Posterior vena cava (tissue), 2 donors: ENCODE data around the gene ARIH1. TPM values are rescaled to one million over a fixed set of nuclear protein-coding genes. Genes with fewer than 3 reads are reported as not detected.

Experiments used
- DNase-seq: peaks from one replicate; pipeline ENCODE4 v3.0.0-alpha.2; 2020; ENCODE audit warnings: low spot score
- intact Hi-C, 2 donors: fragments of 100-400 bp; cut with DNase I; formaldehyde crosslinking; loops; one replicate each; pipeline versions ENCODE4 v1.14.1 to v1.14.2; 2022 to 2023
- total RNA-seq, 2 donors: library from RNA; stranded (reverse); fragmentation: NEBNext Ultra II Directional; extraction: Animal tissue kit (Norgen Biotek cat#: 25700); gene quantifications; one replicate each; pipeline ENCODE4 v1.2.1, GENCODE V29; 2021
- donor health status: DM: yes; HTN: yes; CAD: no.
- donor health status: DM: yes; HTN: yes; CAD: no.

Gene ARIH1
- total RNA-seq, 2 donors from 2014 or later, result 145 to 149 TPM

- intact Hi-C loops, result no loop called here
- DNase-seq, result no peak
These were observed 59.0 kb downstream of the ARIH1 start for GRCh38 chr15:72532991-72533601.

- DNase-seq, result no peak
- intact Hi-C loops, result no loop called here
These were observed 60.4 kb downstream of the ARIH1 start for GRCh38 chr15:72534523-72534922.

DNA sequence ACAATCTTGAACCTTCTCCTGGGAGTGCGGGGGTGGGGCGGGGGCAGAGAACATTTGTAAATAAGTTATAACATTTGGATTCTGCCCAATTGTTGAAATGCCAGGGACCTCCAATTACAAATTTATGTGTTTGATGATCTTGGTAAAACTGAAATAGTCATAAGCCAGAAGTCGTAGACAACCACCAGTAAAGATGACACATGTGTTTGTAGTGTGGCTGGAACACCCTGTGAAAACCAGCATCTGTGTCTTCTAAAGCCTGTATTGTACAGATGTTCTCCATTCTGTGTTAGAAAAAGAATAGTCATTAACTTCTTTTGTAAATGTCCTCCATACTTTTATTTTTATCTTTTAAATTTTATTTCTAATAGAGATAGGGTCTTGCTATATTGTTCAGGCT is 61.8 kb downstream of the ARIH1 start:
- no peak for DNase-seq
- intact Hi-C loops, result no loop called here

DNA sequence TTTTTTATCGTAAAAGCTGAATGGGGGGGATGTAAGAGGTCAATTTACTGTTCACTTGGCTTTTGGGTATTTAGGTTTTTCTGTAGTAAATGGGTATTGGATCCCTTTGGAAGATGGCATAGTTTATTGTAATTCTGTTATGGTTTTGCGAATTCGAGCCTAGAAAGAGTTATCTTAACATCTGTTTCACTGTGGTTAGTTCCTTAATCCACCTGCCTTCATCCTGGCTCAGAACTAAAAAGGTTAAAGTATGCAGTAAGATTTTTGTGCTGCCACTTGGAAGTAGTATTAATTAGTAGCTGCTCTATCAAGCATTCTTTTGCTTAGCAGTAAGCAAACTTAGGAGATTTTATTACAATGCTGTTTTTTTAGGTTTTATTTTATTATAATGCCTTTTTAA is 62.4 kb downstream of the ARIH1 start:
- no peak for DNase-seq
- intact Hi-C loops, result no loop called here

DNA sequence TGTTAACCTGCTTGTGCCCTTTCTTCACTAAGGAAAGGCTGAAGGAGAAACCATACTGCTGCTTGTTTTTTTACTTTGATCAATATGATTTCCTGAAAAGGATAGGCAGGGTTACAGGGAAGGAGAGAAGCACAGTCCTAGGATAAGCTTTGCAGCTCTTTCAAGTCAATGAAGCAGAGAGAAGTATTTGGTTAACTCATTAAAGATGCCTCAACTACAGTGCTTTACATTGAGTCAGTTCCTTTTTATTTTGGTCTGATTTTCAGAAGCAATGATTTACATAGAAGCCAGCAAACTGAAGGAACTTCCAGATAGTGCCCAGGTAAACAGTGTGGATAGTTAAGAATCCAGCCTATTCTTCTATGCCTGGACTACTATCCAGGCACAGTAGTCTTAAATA is 64.8 kb downstream of the ARIH1 start:
- intact Hi-C loops, result no loop called here

DNA sequence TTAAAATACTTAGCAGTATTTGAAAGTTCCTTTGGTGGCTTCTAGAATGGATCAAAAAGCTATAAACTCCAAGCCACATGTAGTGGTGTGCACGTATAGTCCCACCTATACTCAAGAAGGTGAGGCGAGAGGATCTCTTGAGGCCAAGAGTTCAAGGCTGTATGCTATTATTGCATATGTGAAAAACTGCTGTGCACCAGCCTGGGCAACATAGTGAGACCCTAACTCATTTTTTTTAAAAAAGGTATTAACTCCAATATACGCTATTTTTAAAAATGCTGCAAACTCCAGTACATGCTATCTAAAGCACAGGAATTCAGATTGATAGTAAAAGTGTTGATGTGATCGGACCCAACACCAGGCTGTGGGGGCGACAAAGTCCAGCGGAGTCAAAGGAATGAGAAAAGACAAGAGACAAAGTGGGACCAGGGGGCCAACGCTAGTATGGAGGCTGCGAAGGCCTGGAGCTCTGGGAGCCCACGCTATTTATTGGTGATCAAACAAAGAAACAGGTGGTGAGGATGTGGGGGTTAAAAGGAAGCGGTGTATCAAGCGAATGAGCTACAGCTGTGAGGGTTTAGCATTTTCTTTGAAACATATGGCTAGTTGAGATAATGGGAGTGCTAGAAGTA is 66.6 kb downstream of the ARIH1 start:
- DNase-seq, result no peak
- intact Hi-C loops, result no loop called here

More for the DNA sequence above, 64.8 kb downstream of the ARIH1 start:
- DNase-seq, result no peak

DNA sequence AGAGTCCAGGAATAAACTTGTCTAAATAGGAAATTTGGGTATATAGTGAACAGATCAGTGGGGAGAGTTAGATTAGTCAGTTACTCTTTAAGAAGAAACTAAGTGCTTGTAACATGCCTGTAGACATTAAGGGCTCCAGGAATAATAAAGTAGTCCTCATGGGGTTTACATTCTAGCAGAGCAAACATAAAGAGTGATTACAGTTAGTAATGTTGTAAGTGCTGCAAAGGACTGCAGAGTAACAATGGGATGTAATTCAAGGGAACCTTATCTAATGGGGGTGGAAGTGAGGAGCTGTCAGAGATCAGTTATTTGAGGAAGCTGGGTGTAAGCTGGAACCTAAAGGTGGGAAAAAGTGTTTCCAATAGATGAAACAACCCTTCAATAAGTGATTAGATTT is 67.5 kb downstream of the ARIH1 start:
- intact Hi-C loops, result no loop called here
- DNase-seq, result no peak

DNA sequence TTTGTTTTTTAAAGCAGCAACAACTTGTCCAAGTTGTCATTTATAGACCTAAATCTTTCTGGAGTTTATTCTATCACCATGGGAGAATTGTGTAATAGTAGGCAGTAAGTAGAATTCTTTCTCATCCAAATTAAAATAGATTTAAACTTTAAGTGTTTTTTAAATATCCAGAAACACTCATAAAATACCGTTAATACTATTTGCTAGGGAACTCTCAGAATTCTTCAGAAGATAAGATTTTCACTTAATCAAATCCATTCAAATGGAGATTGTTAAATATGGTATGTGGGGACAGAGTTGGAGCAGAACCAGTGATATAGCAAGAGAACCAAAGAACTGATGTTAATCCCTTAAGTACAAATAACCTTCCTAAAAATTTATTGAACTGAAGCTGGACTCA is 71.0 kb downstream of the ARIH1 start:
- intact Hi-C loops, result no loop called here
- DNase-seq, result no peak

DNA sequence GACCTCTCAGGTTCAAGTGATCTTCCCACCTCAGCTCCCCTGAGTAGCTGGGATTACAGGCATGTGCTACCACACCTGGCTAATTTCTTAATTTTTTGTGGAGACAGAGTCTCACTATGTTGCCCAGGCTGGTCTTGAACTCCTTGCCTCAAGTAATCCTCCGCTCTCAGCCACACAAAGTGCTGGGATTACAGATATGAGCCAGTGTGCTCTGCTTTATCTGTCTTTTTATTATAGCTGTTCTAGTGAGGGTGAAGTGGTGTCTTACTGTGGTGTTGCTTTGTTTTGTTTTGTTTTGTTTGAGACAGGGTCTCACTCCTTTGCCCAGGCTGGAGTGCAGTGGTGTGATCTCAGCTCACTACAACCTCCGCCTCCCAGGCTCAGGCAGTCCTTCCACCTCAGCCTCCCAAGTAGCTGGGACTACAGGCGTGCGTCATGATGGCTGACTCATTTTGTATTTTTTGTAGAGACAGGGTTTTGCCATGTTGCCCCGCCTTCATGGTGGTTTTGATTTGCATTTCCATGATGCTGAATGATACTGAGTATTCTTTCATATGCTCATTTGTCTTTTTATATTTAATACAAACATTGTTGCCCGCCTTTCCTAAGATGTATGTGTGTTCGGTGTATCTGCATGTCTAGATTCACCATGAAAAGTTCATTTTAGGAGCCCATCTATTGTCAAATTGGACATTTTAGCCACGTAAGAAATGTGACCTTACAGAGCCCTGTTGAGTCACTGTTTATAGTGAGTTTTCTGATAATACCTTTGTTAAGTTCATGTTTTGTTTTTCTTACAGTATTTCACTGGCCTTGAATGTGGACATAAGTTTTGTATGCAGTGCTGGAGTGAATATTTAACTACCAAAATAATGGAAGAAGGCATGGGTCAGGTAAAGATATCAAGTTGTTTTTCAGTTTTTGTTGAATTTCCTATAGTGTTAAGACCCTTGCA is 80.6 kb downstream of the ARIH1 start:
- no peak for DNase-seq
- intact Hi-C loops, result no loop called here

- intact Hi-C loops, result no loop called here
- DNase-seq, result no peak
These were observed 85.7 kb downstream of the ARIH1 start for GRCh38 chr15:72559781-72560180.

- intact Hi-C loops, result no loop called here
These were observed 86.3 kb downstream of the ARIH1 start for GRCh38 chr15:72560458-72560857.

GRCh38 chr15:72562386-72562785 is 88.3 kb downstream of the ARIH1 start:
- DNase-seq, result no peak
- intact Hi-C loops, result no loop called here

More at GRCh38 chr15:72560458-72560857, 86.3 kb downstream of the ARIH1 start:
- DNase-seq, result no peak

DNA sequence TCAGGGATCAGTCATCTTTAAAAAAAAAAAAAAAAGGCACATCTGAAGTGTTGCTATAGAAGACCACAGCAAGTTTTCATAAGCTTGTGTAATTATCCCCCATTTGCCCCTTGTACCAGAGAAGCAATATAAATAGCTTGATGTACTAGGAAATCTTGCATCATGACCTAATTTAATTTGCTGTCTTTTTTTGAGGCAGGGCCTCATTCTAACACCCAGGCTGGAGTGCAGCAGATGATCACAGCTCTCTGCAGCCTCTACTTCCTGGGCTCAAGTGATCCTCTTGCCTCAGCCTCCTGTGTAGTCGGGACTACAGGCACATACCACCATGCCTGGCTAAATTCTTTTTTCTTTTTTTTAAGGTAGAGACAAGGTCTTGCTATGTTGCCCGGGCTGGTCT is 88.7 kb downstream of the ARIH1 start:
- DNase-seq, result no peak
- intact Hi-C loops, result no loop called here

- intact Hi-C loops, result no loop called here
- no peak for DNase-seq
These were observed 90.0 kb downstream of the ARIH1 start for GRCh38 chr15:72564091-72564490.

DNA sequence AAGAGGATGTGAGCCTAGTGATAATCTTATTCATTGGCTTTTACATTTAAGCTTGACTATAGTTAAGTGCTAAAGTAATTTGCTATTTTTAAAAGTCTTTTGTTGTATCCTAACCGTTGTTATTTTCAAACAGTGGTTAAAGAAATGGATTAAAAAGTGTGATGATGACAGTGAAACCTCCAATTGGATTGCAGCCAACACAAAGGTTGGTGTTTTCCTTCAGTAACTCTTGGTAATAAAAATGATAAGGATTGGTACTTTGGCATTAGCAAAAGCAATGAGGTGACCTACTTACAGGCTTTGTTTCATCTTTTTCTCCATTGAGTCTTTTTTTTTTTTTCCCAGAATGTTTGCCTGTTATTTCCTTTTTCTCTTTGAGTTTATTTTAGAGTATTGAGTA is 92.8 kb downstream of the ARIH1 start:
- no peak for DNase-seq
- intact Hi-C loops, result no loop called here

DNA sequence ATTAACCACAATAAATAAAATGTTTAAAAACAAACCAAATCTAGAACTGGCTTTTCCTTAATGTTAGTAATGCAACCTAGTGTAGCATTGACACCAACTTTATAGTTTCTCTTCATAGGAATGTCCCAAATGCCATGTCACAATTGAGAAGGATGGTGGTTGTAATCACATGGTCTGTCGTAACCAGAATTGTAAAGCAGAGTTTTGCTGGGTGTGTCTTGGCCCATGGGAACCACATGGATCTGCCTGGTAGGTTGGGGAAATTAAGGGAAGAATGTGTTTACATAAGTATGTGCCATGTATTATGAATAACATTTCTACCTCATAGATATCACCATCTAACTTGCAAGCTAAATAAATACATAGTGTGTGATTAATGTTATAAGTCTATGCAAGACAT is 95.9 kb downstream of the ARIH1 start:
- no peak for DNase-seq
- intact Hi-C loops, result no loop called here

DNA sequence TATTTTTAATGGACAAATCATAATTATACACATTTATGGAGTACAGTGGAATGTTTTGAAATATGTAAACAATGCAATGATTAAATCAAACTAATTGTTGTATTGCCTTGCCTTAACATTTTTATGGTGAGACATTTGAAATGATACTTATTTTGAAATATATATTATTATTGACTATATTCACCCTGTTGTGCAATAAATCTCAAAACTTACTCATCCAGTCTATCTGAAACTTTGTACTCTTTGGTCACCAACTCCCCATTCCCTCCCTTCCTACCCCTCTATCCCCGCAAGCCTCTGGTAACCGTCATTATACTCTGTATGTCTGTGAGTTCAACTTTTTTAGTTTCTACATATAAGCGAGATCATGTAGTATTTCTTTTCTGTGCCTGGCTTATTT is 105.7 kb downstream of the ARIH1 start:
- intact Hi-C loops, result loop anchor here in 1 of 2 donors (5.0 kb wide), 1 partner anchor 548 kb away; no protein-coding TSS in a partner anchor
- DNase-seq, result no peak

DNA sequence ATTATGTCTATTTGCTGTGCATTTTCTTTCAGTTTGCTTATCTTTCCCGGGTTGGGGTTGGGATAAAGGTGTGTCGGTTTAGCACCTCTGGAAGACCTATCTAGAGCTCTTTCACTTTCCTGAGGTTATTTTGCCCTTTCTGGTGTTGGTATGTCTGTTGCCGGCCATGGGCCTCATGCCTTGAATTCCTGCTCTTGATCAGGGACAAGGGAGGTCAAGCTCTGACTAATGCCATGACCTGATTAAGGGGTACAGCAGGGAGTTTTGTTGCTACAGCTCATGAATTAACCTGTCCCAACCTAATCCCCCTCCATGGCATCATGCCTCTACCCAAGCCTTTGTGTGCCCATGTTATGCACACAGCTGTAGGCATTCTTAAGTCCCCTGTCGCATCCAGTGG is 109.9 kb downstream of the ARIH1 start:
- intact Hi-C loops, result no loop called here
- no peak for DNase-seq

- intact Hi-C loops, result no loop called here
- no peak for DNase-seq
These were observed 110.9 kb downstream of the ARIH1 start for GRCh38 chr15:72585025-72585424.

GRCh38 chr15:72585476-72586058 is 111.4 kb downstream of the ARIH1 start:
- intact Hi-C loops, result no loop called here
- DNase-seq, result no peak
